ENCODE measurements around the gene TACC2. TPM values are rescaled to one million over a fixed set of nuclear protein-coding genes. Genes with fewer than 3 reads are reported as not detected.
A peak's percentile ranks its signal among the peaks of the same experiment; 100 is the strongest.
"Not testable (repeated sequence)": the region's sequence is repeated elsewhere in the genome, so short reads cannot be mapped to it uniquely, and the experiment has no call there.

Gene TACC2, protein sequence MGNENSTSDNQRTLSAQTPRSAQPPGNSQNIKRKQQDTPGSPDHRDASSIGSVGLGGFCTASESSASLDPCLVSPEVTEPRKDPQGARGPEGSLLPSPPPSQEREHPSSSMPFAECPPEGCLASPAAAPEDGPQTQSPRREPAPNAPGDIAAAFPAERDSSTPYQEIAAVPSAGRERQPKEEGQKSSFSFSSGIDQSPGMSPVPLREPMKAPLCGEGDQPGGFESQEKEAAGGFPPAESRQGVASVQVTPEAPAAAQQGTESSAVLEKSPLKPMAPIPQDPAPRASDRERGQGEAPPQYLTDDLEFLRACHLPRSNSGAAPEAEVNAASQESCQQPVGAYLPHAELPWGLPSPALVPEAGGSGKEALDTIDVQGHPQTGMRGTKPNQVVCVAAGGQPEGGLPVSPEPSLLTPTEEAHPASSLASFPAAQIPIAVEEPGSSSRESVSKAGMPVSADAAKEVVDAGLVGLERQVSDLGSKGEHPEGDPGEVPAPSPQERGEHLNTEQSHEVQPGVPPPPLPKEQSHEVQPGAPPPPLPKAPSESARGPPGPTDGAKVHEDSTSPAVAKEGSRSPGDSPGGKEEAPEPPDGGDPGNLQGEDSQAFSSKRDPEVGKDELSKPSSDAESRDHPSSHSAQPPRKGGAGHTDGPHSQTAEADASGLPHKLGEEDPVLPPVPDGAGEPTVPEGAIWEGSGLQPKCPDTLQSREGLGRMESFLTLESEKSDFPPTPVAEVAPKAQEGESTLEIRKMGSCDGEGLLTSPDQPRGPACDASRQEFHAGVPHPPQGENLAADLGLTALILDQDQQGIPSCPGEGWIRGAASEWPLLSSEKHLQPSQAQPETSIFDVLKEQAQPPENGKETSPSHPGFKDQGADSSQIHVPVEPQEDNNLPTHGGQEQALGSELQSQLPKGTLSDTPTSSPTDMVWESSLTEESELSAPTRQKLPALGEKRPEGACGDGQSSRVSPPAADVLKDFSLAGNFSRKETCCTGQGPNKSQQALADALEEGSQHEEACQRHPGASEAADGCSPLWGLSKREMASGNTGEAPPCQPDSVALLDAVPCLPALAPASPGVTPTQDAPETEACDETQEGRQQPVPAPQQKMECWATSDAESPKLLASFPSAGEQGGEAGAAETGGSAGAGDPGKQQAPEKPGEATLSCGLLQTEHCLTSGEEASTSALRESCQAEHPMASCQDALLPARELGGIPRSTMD (N-terminal part only)
- total RNA-seq = 92.5 TPM

DNA sequence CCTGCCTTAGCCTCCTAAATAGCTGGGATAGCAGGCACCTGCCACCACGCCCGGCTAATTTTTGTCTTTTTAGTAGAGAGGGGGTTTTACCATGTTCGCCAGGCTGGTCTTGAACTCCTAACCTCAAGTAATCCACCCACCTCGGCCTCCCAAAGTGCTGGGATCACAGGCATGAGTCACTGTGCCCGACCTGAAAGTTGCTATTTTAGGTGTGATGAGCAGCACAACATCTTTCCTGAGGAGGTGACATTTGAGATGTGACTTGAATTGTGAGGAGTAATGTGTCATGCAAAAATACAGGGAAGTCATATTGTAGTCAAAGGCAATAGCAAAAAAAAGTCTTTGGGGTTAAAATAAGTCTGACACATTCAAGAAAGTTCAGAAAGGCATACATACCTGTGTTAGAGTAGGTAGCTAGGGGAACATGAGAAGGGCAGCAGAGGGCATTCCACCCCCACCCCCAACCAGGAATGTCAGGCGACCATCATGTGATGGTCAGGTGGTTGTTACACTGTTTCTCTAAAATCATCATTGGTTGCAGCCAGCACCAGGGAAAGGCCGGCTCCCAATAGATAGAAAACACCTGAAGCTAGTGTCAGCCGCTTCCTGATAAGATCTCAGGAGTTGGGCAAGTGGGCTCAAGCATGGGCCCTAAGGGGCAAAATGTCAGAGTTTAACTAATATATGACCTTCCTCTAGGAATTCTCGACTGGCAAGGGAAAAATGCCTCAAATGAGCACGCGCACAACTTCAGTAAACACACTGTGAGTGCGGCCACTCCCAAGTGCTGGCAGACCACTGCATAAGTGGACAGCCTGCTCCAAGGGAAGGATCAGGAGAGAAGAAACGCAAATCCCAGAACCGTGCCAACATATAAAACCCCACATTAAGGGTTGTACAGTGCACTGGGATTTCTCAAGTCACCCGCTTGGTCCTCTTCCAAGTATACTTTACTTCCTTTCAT is at the start of gene TACC2:
TACC2 (plus strand) TSS at position 803 of the 964 bp plus-strand sequence. CDS start 32,819 bp downstream, outside the sequence.
- DNase-seq (ENCODE audit: low spot score) = no peak

DNA sequence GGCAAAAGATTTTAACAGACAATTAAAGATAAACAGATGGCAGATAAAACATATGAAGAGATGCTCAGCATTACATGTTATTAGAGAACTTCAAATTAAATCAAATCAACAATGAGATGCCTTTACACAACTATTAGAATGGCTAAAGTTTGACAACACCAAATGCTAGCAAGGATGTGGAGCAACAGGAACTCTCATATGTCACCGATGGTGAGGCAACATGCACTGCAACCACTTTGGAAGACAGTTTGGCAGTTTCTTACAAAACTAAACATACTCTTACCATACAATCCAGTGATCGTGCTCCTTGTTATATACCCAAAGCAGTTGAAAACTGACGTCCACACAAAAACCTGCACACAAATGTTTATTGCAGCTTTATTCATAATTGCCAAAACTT is 47.4 kb upstream of the TACC2 start:
- no peak for DNase-seq (ENCODE audit: low spot score)

DNA sequence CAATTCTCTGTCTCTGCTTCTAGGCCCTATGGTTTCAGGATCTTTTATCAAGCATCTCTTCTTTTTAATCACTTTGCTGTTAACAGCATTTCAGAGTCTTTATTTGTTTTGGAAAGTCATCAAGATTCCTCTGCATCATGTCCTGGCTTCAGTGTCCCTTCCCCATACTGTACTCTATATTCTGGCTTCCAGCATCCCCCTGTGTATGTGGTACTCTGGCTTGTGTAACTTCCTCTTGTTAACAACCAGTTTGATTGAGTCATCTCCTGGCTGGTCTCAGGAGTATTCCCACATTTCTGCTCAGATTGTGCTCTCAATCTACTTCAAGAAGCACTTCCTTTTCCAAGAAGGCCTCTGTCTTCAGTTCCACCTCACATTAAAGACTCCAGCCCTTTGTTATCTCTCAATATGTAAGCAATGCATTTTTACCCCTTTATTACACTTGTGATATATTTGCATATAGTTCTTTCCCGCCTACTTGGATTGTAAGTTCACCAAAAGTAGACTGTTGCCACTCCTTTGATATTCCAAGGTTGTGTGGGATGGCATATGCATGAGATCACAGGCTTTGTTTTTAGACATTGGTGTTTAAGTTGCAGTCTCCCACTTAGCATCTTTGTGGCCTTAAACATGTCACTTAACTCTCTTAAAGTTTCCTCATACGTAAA is 46.1 kb upstream of the TACC2 start:
- no peak for DNase-seq (ENCODE audit: low spot score)

DNA sequence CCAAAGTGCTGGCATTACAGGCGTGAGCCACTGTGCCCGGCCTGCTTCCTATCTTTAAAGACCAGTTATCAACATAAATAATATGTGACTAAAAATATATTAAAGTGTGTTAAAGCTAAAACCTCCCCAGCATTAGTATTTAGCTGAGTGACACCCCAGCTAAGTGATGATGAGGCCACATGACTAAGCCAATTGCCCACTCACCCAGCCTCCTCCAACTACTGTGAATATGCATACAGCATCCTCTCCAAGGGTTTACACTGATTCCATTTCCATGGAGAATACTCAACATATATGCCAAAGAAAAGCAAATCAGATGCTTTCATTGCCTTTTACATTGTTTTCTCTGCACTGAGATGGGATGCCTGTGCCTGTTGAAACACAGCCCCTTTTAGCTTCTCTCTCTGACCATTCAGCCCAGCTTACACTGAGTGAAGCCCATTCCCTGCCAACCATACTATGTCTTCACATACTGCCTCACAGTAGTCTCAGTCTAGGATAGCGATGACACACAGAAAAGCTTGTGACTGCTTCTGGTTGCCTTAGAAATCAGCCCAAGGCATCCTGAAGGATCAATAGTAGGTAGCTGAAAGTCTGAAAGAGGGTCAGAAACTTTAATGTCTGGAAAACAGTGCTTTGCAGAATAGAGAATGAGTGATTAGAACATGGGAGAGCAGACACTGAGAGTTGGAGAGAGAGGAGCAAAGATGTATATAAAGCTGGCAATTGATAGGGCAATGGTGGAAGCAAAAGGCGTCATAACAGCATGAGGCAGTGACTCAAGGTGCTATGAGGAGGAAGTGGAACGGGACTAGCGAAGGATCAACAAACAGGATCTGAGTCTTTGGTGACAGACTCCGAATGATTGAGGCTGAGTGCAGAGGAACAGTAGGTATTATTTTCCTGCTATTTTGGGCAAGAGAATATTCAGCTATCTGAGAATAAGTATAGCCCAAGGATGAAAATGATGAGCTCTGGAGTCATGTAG is 41.3 kb upstream of the TACC2 start:
- DNase-seq (ENCODE audit: low spot score) = no peak

DNA sequence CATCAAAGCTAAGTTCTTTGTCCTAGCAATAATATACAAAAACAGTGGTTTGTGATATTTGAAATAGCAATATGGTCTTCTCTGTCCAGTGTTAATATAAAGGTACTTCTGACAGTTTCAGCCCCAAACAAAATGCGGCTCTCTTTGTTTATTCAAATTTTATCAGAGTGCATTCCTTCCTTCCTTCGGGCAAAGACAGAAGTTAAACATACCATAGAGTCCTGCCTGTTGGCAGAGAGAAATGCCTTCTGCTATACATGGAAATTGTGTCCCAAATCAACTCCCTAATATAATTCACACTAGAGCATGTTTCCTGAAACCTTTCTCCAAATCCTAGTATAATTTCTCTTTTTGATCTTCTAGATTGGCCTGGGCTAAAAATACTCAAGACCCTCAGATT is 39.9 kb upstream of the TACC2 start:
- no peak for DNase-seq (ENCODE audit: low spot score)

DNA sequence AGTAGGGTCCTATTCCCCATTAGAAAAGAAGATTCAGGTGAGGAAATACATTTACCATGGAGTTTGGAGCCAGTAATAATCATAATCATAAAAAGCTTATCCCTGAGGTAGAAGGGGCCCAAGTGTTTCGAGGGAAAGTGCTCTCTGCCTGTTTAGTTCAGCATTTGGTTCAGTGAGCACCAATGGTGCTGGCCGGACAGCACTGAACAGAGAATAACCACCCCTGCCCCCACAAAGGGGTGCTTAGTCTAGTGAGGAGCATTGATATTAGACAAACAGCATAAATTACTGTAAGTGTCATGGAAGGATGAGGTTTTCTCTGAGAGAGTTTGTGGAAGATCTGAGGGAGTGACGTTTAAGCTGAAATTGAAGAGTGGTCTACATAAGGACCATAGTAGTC is 39.5 kb upstream of the TACC2 start:
- DNase-seq (ENCODE audit: low spot score) = no peak

DNA sequence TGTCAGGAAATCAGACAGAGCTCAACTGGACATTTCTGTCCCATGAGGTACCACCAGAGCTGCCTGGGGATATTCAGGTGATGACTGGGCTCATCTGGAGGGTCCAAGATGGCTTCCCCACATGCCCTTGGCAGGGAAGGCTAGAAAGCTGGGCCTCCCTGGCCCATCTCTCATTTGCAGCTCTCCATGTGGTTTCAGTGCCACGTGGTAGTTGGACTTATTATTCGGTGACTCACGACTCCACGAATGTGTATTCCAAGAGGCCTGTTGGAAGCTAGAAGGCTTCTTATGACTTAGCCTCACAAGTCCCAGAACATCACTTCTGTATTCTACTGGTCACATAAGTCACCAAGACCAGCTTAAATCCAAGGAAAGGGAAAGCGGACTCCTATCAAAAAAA is 36.7 kb upstream of the TACC2 start:
- DNase-seq (ENCODE audit: low spot score) = no peak

DNA sequence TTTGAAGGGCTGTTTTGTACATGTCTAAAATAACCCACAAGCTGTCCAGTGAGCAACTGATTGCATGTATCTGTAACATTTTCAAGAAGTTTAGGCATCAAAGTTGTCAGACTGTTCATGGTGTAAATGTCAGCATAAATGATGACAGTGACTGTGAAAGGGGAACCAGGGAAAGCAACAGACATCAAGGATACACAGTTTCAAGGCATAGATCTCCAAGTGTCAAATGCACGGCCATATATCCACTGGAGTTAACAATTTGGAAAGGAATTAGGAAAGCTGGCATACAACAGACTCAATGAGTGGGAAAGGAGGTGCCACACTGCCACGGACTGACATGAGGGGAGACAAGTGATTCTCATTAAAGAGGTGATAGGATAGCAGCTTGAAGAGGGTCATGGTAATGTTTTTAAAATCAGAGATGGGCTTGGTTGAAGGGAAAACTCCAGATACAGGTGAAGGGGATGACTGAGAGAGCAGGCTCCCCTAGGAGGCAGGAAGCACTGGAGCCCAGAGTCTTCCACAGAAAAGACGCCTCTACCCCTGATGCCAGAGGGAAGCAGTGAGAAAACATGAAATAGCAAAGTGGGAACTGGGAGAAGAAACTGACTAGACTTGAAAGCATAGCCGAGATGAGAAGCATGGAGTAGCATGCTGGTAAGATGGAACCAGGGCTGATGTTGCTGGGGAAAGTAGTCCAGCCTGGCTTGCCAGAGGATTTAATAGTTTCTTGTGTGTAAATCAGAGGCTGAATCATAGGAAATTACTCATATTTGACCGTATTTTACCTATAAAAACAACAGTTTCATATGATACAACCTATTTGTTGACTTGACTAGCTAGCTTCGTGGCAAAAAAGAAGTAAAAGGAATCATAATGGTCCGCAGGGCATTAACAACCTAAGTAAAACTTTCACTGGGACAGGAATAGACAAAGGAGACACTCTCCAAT is 32.6 kb upstream of the TACC2 start:
- DNase-seq (ENCODE audit: low spot score) = no peak

DNA sequence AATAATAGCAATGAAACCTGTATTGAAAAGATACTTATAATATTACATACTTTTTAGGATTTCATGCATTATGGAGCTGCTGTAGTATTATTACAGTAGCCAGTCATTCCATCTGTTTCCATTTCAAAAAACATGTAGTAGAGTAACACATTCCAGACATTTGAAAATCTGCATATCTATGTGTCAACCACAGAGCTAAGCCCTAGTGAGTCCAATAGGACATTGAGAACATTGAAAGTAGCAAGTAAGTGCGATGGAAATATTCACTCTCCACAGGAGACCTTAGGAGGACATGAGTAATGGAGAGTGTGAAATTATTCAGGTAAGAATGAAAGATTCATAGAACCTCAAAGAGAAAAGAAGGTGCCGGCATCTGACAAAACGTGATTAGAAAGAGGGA is 29.3 kb upstream of the TACC2 start:
- DNase-seq (ENCODE audit: low spot score) = no peak

DNA sequence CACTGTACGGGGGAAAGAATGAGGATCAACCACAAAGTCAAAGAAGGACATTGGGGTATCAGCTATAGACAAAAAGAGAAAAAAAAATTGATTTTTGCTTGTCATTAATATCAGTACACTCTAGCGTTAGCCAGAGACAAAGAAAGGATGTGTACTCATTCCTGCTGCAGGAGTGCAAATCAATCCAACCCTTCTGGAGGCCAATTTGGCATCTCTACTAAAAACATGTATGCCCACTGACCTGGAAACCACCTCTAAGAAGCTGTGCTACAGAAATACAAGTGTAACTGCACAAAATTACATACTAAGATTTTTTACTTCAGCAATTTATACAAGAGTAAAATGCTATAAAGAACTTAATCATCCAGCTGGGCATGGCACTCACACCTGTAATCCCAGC is 27.5 kb upstream of the TACC2 start:
- DNase-seq (ENCODE audit: low spot score) = no peak

DNA sequence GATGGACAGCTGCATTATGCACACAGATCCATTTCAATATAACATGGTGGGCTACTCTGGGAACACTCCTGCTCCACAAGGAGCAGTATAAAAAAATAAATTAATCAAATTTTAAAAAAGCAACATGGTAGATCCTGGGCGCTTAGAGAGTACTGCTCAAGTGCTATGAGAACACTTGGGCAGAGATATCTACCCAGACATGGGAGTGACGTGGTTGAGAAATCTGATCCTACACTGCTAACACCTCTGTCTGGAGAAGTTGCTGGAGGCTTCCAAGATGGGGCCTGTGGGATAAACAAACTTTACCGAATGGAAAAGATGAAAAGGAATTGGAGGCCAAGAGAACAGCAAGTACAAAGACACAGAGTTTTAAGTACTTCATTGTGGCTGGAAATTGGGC is 23.0 kb upstream of the TACC2 start:
- DNase-seq (ENCODE audit: low spot score) = no peak

DNA sequence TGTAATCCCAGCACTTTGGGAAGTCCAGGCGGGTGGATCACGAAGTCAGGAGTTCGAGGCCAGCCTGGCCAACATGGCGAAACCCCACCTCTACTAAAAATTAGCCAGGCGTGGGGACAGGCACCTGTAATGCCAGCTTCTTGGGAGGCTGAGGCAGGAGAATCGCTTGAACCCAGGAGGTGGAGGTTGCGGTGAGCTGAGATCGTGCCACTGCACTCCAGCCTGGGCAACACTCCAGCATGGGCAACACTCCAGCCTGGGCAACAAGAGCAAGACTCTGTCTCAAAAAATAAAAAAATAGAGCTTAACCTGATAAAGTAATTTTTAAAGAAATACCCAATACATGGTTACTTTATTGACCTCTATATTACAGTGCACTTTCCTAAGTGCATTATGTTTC is 19.9 kb upstream of the TACC2 start:
- DNase-seq (ENCODE audit: low spot score) = not testable (repeated sequence)

DNA sequence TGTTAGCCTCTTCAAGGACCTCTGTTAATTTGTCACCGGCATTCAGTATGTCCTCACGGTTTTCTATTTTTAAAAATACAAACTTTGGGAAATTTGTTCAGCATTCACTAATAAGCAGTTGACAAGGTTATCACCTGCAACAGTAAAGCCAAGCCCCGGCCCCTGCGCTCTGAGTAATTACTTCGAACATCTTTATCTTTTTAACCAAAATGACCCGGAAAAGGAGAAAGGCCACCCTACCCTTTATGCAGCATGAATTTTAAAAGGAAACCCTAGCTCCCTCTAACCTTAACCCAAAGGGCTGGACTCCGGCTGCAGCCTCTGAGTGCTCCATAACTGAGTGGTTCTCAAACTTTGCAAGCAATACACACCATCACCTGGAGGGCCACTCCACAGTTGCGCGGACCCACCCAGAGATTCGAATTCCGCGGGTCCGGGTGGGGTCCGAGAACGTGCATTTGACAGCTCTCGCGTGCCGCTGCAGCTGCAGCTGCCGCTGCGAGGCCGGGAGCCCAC is 14.9 kb upstream of the TACC2 start:
- DNase-seq (ENCODE audit: low spot score) = no peak

DNA sequence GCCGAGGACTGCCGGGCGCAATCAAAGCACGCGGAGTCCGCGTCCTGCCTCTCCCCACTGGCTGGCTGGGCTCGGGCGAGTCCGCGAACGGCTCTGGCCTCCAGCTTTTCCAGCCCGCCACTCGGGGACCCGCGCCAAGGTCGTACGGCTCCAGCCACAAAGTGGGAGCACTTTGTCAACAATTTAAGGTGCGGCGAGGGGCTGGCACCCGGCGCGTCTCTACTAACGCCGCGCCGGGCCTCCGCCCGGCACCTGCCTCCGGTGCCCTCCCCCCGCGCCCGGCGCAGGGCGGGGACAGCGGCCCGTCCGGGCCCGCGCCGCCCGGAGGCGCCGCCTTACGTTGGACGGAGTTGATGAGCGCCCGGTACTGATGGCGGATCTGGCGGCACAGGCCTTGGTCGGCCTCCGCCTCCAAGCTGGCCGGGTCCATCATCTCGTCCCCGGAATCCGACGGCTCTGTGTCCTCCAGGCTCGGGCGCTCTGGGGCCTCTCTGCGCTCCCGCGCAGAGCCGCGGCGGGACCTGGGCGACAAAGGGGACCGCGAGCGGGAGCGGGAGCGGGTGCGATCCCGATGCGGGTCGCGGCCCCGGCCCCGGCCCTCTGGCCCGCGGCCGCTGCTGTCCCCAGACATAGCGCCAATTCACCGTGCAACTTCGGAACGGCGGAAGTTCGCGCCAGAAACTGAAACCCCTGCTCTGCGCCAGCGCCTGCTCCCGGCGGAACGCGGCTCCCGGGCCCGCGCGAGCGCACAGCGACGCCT is 14.2 kb upstream of the TACC2 start, which contains the start of gene NSMCE4A:
NSMCE4A (minus strand) TSS at position 683 of the 760 bp plus-strand sequence; CDS start at position 631, 52 bp downstream.
- peak; percentile 76 for DNase-seq (ENCODE audit: low spot score)

DNA sequence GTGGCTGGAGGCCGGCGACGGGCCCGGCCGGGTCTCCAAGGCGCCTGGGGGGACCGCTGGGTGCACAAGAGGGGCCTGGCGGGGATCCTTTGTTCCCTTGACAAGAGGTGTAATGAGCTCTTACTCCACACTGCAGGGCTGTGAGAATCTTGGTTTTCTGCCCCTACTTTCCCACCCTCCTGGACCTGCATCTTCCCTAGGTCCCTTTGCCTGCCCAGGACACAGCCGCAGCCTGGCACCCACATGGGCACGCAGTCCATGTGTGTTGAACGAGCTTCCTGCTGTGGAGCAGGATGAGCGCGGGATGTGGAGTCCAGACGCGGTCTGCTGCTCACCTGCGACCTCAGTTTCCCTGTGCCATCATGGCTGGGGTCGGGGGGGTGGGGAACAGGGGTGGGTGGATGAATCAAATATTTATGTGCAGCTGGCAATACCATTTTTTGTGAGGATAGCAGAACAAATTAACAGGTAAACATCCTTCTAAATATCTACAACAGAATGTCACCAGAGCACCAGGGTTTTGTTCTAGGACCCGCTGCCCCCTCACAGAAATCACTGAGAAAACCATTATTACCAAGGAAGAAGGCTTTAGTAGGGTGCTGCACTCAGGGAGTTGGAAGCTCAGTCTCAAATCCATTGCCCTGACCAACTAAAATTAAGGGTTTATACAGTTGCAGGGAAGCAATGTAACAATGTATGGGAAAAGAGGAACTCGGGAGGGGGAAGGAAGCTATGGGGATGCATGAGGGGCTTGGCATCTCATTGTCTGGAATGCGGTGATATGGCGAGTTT is 13.5 kb upstream of the TACC2 start:
- no peak for DNase-seq (ENCODE audit: low spot score)

DNA sequence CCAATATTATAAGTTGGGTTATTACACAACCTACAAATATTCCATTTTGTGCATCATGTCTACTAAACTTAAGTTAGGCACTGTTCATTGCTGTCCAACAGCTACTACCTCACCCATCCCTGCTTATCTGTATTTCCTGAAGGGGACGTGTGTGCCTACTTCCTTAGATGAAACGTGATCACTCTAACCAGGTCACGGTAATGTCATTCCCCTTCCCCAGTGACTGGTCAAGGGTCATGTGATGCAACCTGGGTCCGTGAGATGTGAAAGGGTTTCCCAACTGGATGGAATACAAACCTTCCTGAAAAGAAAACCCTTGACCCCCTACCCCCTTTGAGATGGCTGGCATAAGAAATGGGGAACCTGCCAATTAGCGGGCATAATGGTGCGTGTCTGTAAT is 12.4 kb upstream of the TACC2 start:
- DNase-seq (ENCODE audit: low spot score) = no peak
